ENCODE data around the gene AMPD3.

The AMPD3 gene

DNA sequence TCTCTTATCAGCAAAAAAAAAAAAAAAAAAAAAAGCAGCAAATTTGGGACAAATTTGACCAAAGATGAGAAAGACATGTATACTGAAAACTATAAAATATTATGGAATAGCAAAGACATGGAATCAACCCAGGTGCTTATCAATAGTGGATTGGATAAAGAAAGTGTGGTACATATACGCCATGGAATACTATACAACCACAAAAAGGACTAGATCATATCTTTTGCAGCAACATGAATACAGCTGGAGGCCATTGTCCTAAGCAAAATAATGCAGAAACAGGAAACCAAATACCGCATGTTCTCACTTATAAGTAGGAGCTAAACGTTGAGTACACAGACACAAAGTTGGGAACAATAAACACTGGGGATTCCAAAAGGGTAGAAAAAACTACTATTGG is 87.7 kb downstream of the AMPD3 start:
- DNase-seq, result no peak

DNA sequence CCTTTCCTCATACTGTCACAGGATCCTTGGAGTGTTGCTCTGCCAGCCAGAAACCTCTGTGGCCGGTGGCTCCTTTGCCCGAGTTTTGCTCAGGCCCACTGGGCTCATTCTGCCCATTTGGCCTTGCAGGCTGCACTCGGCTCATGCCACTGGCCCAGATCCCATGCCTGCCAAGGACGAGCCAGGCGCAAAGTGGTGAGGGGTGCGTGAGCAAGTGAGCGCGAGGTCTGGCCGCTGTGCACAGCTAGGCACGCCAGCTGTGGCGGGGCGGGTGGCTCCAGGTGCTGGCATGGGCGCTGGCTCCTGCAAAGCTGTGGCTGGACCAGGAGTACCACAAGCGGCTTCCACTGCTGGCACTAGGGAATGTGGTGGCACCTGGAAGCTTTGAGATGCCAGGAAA is 88.7 kb downstream of the AMPD3 start:
- no peak for DNase-seq

DNA sequence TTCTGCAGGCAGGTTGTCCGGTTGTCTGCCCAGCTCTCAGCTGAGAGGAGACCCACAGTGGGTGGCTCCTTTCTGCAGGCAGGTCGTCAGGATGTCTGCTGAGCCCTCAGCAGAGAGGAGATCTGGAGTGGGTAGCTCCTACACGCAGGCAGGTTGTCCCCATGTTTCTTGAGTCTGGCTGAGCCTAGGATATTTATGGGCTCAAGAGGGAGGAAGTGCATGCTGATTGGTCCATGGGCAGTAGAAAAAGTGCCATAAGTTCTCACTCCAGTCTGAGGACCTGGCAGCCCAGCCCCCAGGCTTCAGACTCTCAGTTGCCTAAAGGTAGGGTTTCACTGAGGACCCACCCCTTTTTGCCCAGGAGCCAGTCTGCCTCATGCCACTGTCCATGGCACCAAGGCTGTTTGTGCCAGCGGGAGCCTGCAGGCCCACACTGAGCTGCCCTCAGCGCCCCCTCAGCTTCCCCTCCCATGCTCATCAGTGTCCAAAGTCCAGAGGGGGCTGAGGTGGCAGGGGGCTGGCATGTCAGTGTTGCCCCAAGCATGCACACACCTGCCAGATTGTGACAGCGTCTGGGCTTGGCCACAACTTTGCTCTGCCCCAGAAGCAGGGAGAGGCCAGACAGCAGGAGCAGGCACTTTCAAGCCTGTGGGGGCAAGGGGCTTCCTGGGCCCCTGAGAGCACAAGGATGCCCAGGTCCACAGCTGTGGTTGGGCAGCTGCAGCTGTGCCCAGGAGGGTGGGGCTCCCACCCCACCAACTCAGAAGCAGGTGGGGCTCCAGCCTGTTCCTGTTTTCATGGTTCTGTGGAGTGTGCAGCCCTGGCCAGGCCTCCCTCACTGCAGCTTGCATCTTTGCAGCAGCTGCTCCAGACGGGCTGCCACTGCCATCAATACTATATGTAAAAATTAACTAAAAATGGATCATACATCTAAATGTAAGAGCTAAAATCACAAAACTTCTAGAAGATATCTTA is 89.7 kb downstream of the AMPD3 start:
- no peak for DNase-seq

DNA sequence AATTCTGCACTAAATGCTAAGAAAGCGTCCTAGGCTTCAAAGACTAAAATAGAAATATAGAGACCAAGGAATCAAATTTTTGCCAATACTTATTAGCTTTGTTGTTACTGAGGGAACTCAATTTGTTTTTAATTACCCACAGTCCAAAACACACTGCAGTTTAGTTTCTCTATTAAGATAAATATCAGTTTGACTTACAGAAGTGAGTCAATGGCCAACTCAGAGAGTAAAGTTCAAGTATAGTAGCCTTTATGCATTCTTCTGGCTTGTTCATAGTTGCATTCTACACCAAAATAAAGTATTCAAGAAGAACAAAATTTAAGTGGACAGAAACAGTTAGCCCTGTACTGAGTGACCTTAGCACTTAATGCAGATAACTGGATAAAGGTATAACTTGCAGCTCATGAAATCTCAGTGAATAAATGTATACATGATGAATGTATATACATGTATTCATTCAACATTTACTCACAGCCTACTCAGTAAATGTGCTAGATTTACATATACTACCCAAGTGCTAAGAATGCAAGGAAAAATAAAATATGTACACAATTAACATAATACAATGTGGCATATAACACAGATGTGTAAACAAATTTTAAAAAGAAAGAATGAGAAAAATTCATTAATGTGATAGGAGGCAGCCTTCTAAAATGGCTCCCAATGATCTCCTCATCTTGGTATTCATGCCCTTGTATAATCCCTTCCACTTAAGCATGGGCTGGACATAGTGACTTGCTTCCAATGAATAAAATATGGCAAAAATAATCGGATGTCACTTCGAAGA is 95.6 kb downstream of the AMPD3 start:
- DNase-seq, result no peak

DNA sequence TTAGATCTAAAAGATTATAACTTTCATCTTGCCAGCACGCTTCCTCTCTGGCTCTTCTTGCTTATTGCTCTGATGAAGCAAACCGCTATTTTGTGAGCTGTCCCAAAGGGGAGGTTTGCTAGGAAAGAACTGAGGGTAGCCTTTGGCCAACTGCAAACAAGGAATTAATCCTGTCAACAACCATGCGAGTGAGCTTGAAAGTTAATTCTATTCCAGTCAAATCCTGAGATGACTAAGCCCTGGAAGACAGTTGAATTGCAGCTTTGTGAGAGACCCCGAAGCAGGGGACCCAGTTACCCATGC is 96.2 kb downstream of the AMPD3 start:
- no peak for DNase-seq

DNA sequence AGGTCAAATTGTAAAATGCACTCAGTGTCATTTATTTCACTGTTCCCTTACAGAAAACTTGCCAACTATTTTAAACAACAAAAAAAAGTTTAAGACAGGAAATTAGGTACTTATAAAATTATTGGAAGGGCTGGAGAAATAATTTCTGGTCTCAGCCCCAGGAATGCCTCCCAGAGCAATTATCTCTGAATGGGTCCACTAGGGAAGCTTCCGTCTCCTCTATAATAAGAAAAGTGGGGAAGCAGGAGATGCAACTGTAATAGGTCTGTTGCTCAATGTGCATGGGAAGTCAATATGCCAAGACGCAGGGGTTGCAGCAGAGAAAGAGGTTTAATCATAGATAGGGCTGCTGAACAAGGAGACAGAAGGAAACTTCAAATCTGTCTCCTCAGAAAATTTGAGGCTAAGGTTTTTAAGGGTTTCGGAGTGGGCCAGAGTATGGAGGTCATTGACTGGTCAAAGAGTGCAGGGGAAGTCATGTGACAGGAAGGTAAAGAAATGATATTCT is 96.8 kb downstream of the AMPD3 start:
- no peak for DNase-seq

DNA sequence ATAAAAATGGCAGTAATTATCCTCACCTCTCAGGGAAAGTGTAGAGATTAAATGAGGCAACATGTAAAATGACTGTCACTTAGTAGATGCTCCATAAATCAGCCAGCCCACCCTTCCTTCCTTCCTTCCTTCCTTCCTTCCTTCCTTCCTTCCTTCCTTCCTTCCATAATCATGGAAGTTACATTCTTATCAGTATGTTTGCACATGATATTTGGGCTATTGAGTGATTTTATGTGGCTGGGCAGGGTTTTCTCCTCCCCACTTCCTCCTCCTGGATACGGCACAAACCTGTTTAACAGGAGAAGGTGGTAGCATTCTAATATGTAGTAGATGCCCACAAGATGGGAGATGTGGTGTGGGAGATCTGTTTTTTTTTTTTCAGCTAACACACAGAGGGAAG is 101.5 kb downstream of the AMPD3 start:
- DNase-seq, result no peak
